Testis (tissue), 2 donors: ENCODE data around the gene EFR3B.

Source experiments
- POLR2A ChIP-seq: fragments of 450-650 bp; IDR thresholded peaks from one replicate; pipeline ENCODE4 v1.6.1; 2017; ENCODE audit warnings: antibody characterized with exemption, mild to moderate bottlenecking, moderate library complexity
- TF ChIP-seq, protein P1 (sequence below), 3 experiments: fragments of 450-650 bp in 2 of 3; fragments of 200-600 bp in 1 of 3; sonication (generic) in 1 of 3; IDR thresholded peaks; one replicate each; pipeline ENCODE4 v1.5.1; 2016 to 2019; ENCODE audit warnings: antibody characterized with exemption in 3 of 3, mild to moderate bottlenecking in 2 of 3, moderate library complexity in 1 of 3

DNA sequence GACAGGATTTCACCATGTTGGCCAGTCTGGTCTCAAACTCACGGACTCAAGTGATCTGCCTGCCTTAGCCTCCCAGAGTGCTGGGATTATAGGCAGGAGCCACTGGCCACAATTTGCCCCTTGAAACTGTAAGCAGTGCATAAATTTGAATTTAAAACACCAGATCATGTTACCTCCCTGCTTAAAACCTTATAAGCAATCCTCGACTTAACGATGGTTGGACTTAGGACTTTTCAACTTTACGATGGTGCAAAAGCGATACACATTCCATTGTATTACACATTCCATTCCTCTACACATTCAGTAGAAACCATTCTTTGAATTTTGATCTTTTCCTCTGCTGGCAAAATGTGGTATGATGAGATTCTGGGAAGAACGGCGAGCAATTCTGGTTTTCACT, 23.2 kb upstream of the EFR3B start:
- no peak for TF ChIP-seq POLR2A
- TF ChIP-seq, protein P1, sequence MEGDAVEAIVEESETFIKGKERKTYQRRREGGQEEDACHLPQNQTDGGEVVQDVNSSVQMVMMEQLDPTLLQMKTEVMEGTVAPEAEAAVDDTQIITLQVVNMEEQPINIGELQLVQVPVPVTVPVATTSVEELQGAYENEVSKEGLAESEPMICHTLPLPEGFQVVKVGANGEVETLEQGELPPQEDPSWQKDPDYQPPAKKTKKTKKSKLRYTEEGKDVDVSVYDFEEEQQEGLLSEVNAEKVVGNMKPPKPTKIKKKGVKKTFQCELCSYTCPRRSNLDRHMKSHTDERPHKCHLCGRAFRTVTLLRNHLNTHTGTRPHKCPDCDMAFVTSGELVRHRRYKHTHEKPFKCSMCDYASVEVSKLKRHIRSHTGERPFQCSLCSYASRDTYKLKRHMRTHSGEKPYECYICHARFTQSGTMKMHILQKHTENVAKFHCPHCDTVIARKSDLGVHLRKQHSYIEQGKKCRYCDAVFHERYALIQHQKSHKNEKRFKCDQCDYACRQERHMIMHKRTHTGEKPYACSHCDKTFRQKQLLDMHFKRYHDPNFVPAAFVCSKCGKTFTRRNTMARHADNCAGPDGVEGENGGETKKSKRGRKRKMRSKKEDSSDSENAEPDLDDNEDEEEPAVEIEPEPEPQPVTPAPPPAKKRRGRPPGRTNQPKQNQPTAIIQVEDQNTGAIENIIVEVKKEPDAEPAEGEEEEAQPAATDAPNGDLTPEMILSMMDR (IDR thresholded peaks at IDR 0.05): no peak
